T-cell (primary cell): ENCODE data around the gene STEAP3. TPM values are rescaled to one million over a fixed set of nuclear protein-coding genes. Genes with fewer than 3 reads are reported as not detected.

Experiments used
- ATAC-seq, 4 experiments: fragments of 200-7000 bp in 3 of 4; fragments of 150-1000 bp in 1 of 4; cut with Tn5 transposase; replicated peaks in 1 of 4; 1 replicate in 3 of 4; 2 replicates in 1 of 4; pipeline ENCODE4 v1.10.0; 2021; ENCODE audit warnings: moderate library complexity in 3 of 4, mild to moderate bottlenecking in 2 of 4, moderate number of reproducible peaks in 1 of 4
- CTCF ChIA-PET, 2 donors: fragments of 300-600 bp; sonication (Branson Sonifier 250); formaldehyde crosslinking; loops; one replicate each; lab custom pipeline; 2022; ENCODE audit warnings: antibody characterized with exemption in 2 of 2; lab: Charles Lee
- POLR2A ChIA-PET, 2 donors: fragments of 300-600 bp; sonication (Branson Sonifier 250); formaldehyde crosslinking; loops; one replicate each; lab custom pipeline; 2022; ENCODE audit warnings: antibody characterized with exemption in 2 of 2; lab: Charles Lee
- DNase-seq, 35 experiments: peaks; one replicate each; pipeline versions ENCODE4 v3.0.0 to v3.0.0-alpha.2; 2013 to 2023
- H3K27ac ChIP-seq: one replicate; pipeline ENCODE4 v1.5.1; 2013; ENCODE audit warnings: low read length
- H3K27me3 ChIP-seq, 2 experiments: replicated peaks in 1 of 2; 1 replicate in 1 of 2; 2 replicates in 1 of 2; pipeline versions ENCODE4 v1.6.1 to v1.7.0; 2013; ENCODE audit warnings: low read length in 1 of 2, mixed read lengths in 1 of 2; ENCODE audit not compliant: control insufficient read depth in 2 of 2, insufficient read depth in 2 of 2; ENCODE audit errors: extremely low read depth in 1 of 2
- H3K36me3 ChIP-seq, 2 donors: 1 replicate in 1 of 2; 2 replicates in 1 of 2; pipeline versions ENCODE4 v1.6.1 to v1.7.0; 2013; ENCODE audit warnings: low read length in 1 of 2; ENCODE audit not compliant: control insufficient read depth in 2 of 2, insufficient read depth in 1 of 2; ENCODE audit errors: extremely low read depth in 1 of 2
- H3K4me1 ChIP-seq, 2 experiments: 1 replicate in 1 of 2; 2 replicates in 1 of 2; pipeline versions ENCODE4 v1.6.1 to v1.7.0; 2013; ENCODE audit warnings: low read length in 2 of 2, mixed read lengths in 1 of 2; ENCODE audit not compliant: insufficient read depth in 2 of 2, control insufficient read depth in 1 of 2; ENCODE audit errors: extremely low read depth in 1 of 2
- H3K4me3 ChIP-seq, 2 donors: 1 replicate in 1 of 2; 2 replicates in 1 of 2; pipeline versions ENCODE4 v1.5.1 to v1.7.0; 2013; ENCODE audit warnings: mild to moderate bottlenecking in 2 of 2, low read length in 1 of 2, moderate library complexity in 1 of 2; ENCODE audit not compliant: control insufficient read depth in 1 of 2; ENCODE audit errors: extremely low read depth in 1 of 2
- H3K9me3 ChIP-seq: 2 replicates; pipeline ENCODE4 v1.7.0; 2013
- H3K27ac Mint-ChIP-seq, 2 donors: one replicate each; pipeline ENCODE4 v1.8.0; 2020 to 2021; ENCODE audit warnings: mild to moderate bottlenecking in 2 of 2, mixed read lengths in 2 of 2
- H3K27me3 Mint-ChIP-seq, 2 donors: one replicate each; pipeline ENCODE4 v1.8.0; 2021 to 2022; ENCODE audit warnings: mixed read lengths in 2 of 2
- H3K36me3 Mint-ChIP-seq: one replicate; pipeline ENCODE4 v1.8.0; 2021; ENCODE audit warnings: mixed read lengths
- H3K4me1 Mint-ChIP-seq, 3 donors: one replicate each; pipeline ENCODE4 v1.8.0; 2020 to 2022; ENCODE audit warnings: mixed read lengths in 3 of 3, mild to moderate bottlenecking in 1 of 3
- H3K4me3 Mint-ChIP-seq, 3 donors: one replicate each; pipeline ENCODE4 v1.8.0; 2020 to 2022; ENCODE audit warnings: mild to moderate bottlenecking in 3 of 3, mixed read lengths in 3 of 3, moderate library complexity in 3 of 3
- H3K9me3 Mint-ChIP-seq, 3 donors: one replicate each; pipeline ENCODE4 v1.8.0; 2020 to 2022; ENCODE audit warnings: mixed read lengths in 3 of 3
- WGBS: methylation state at CpG from one replicate; pipeline ENCODE4 v1.1.5; 2013; ENCODE audit warnings: missing lambda C conversion rate; ENCODE audit not compliant: insufficient coverage; 5-methylcytosine and 5-hydroxymethylcytosine counted together
- total RNA-seq, 35 experiments: library from RNA in 6 of 35; stranded (reverse) in 6 of 35; fragments of 120-200 nt in 1 of 35; gene quantifications; one replicate each; pipeline versions ENCODE4 v1.2.1 to v1.2.4 and lab custom pipeline; 2013 to 2026

STEAP3 gene
- total RNA-seq, 5 donors from 2014 or later (not counting 1 experiment from before 2014, with no cell fraction given): 0.20 to 0.46 (median 0.23) TPM

- H3K36me3 ChIP-seq: no peaks in the 10 kb centered on the region
- H3K4me3 ChIP-seq: no peak overlapping the region
- Mint-ChIP-seq H3K27ac (no peak overlapping the region), H3K9me3 (no peaks in the 10 kb centered on the region), H3K4me1 (no peaks in the 10 kb centered on the region), H3K27me3 (no peaks in the 10 kb centered on the region), H3K36me3 (no peaks in the 10 kb centered on the region), H3K4me3 (no peak overlapping the region)
- H3K27me3 ChIP-seq: peaks cover 0 to 18% of the 10 kb centered on the region in 2 experiments
- no peaks in the 10 kb centered on the region for H3K4me1 ChIP-seq
- WGBS: 41% methylated on average over 2 of the region's 4 CpGs
- ChIA-PET POLR2A (no interaction called here), CTCF (no interaction called here)
- ATAC-seq: no peak
- H3K9me3 ChIP-seq: no peaks in the 10 kb centered on the region
- no peak for DNase-seq
- no peak overlapping the region for H3K27ac ChIP-seq
These were observed 45.8 kb upstream of the STEAP3 start for GRCh38 chr2:119177838-119178190.

- Histone ChIP-seq H3K4me1 (no peaks in the 10 kb centered on the region), H3K4me3 (no peak overlapping the region), H3K27me3 (peaks cover 0 to 18% of the 10 kb centered on the region in 2 experiments), H3K36me3 (no peaks in the 10 kb centered on the region), H3K9me3 (no peaks in the 10 kb centered on the region), H3K27ac (no peak overlapping the region)
- Mint-ChIP-seq H3K4me1 (no peaks in the 10 kb centered on the region), H3K4me3 (no peak overlapping the region), H3K36me3 (no peaks in the 10 kb centered on the region), H3K27ac (no peak overlapping the region), H3K27me3 (no peaks in the 10 kb centered on the region), H3K9me3 (no peaks in the 10 kb centered on the region)
- no peak for ATAC-seq
- no peak for DNase-seq
- 65% methylated on average over 6 of the region's 6 CpGs for WGBS
- CTCF ChIA-PET: no interaction called here
- POLR2A ChIA-PET: no interaction called here
These were observed 44.9 kb upstream of the STEAP3 start for GRCh38 chr2:119178776-119179175.

GRCh38 chr2:119179202-119179601, 44.4 kb upstream of the STEAP3 start:
- DNase-seq (no peak), ATAC-seq (no peak)
- H3K4me3 Mint-ChIP-seq: no peak overlapping the region
- no peaks in the 10 kb centered on the region for H3K27me3 Mint-ChIP-seq
- Histone ChIP-seq H3K4me3 (no peak overlapping the region), H3K36me3 (no peaks in the 10 kb centered on the region), H3K9me3 (no peaks in the 10 kb centered on the region), H3K4me1 (no peaks in the 10 kb centered on the region), H3K27ac (no peak overlapping the region), H3K27me3 (peaks cover 0 to 14% of the 10 kb centered on the region in 2 experiments)
- ChIA-PET CTCF (no interaction called here), POLR2A (no interaction called here)
- H3K9me3 Mint-ChIP-seq: no peaks in the 10 kb centered on the region
- H3K27ac Mint-ChIP-seq: no peak overlapping the region
- H3K4me1 Mint-ChIP-seq: no peaks in the 10 kb centered on the region
- 43% methylated on average over 1 of the region's 2 CpGs for WGBS
- no peaks in the 10 kb centered on the region for H3K36me3 Mint-ChIP-seq

GRCh38 chr2:119179991-119180390, 43.6 kb upstream of the STEAP3 start:
- ATAC-seq: no peak
- H3K27ac ChIP-seq: no peak overlapping the region
- H3K4me3 ChIP-seq: no peak overlapping the region
- no peaks in the 10 kb centered on the region for H3K36me3 ChIP-seq
- ChIA-PET POLR2A (no interaction called here), CTCF (no interaction called here)
- Mint-ChIP-seq H3K4me3 (no peak overlapping the region), H3K27ac (no peak overlapping the region), H3K27me3 (no peaks in the 10 kb centered on the region), H3K4me1 (no peaks in the 10 kb centered on the region), H3K36me3 (no peaks in the 10 kb centered on the region), H3K9me3 (no peaks in the 10 kb centered on the region)
- no peaks in the 10 kb centered on the region for H3K4me1 ChIP-seq
- DNase-seq: no peak
- H3K9me3 ChIP-seq: no peaks in the 10 kb centered on the region
- peaks cover 0 to 8% of the 10 kb centered on the region in 2 experiments for H3K27me3 ChIP-seq
- 72% methylated on average over 4 of the region's 7 CpGs for WGBS

GRCh38 chr2:119180892-119181291, 42.7 kb upstream of the STEAP3 start:
- Histone ChIP-seq H3K4me3 (no peak overlapping the region), H3K4me1 (no peaks in the 10 kb centered on the region), H3K27me3 (peaks cover 0 to 4% of the 10 kb centered on the region in 2 experiments), H3K27ac (no peak overlapping the region), H3K9me3 (no peaks in the 10 kb centered on the region), H3K36me3 (no peaks in the 10 kb centered on the region)
- Mint-ChIP-seq H3K27ac (no peak overlapping the region), H3K4me3 (no peak overlapping the region), H3K36me3 (no peaks in the 10 kb centered on the region), H3K9me3 (no peaks in the 10 kb centered on the region), H3K4me1 (no peaks in the 10 kb centered on the region), H3K27me3 (no peaks in the 10 kb centered on the region)
- no peak for ATAC-seq
- 59% methylated on average over 3 of the region's 5 CpGs for WGBS
- ChIA-PET CTCF (no interaction called here), POLR2A (no interaction called here)
- no peak for DNase-seq

- Mint-ChIP-seq H3K27ac (no peak overlapping the region), H3K4me3 (no peak overlapping the region), H3K4me1 (no peaks in the 10 kb centered on the region), H3K27me3 (no peaks in the 10 kb centered on the region), H3K9me3 (no peaks in the 10 kb centered on the region), H3K36me3 (no peaks in the 10 kb centered on the region)
- H3K27ac ChIP-seq: no peak overlapping the region
- CTCF ChIA-PET: interaction anchor here in 1 of 2 donors (0.5 kb wide), 1 partner anchor 1152 kb away, joined by 3 read pairs; no protein-coding TSS in a partner anchor
- DNase-seq (no peak), ATAC-seq (no peak)
- H3K36me3 ChIP-seq: no peaks in the 10 kb centered on the region
- POLR2A ChIA-PET: no interaction called here
- H3K4me3 ChIP-seq: no peak overlapping the region
- WGBS: 81% methylated on average over 8 of the region's 10 CpGs
- peaks cover 0 to 4% of the 10 kb centered on the region in 2 experiments for H3K27me3 ChIP-seq
- H3K4me1 ChIP-seq: no peaks in the 10 kb centered on the region
- no peaks in the 10 kb centered on the region for H3K9me3 ChIP-seq
These were observed 42.2 kb upstream of the STEAP3 start for GRCh38 chr2:119181391-119181790.
